HG03571 (cell line): ENCODE data around the gene ARMS2.

Experiments used
- ATAC-seq: cut with Tn5 transposase; IDR thresholded peaks from one replicate; pipeline ENCODE4 v1.9.1; 2021; ENCODE audit not compliant: unreplicated experiment

ARMS2 gene

GRCh38 chr10:122492999-122493481, 38.6 kb downstream of the ARMS2 start:
- no peak for ATAC-seq

- ATAC-seq, result no peak
These were observed 39.3 kb downstream of the ARMS2 start for GRCh38 chr10:122493761-122494160.

GRCh38 chr10:122494173-122494820, 39.8 kb downstream of the ARMS2 start:
- no peak for ATAC-seq

GRCh38 chr10:122494833-122495232, 40.4 kb downstream of the ARMS2 start:
- ATAC-seq, result no peak

GRCh38 chr10:122495406-122496340, 41.2 kb downstream of the ARMS2 start:
- ATAC-seq, result no peak

- ATAC-seq, result no peak
These were observed 42.8 kb downstream of the ARMS2 start for GRCh38 chr10:122497241-122497640.

GRCh38 chr10:122498521-122498920, 44.1 kb downstream of the ARMS2 start:
- no peak for ATAC-seq

- no peak for ATAC-seq
These were observed 44.6 kb downstream of the ARMS2 start for GRCh38 chr10:122499012-122499411.

- no peak for ATAC-seq
These were observed 45.1 kb downstream of the ARMS2 start for GRCh38 chr10:122499491-122499941.

GRCh38 chr10:122500194-122500593, 45.7 kb downstream of the ARMS2 start:
- ATAC-seq, result no peak

GRCh38 chr10:122500726-122501125, 46.3 kb downstream of the ARMS2 start:
- no peak for ATAC-seq

GRCh38 chr10:122503012-122503411, 48.6 kb downstream of the ARMS2 start:
- ATAC-seq, result no peak

GRCh38 chr10:122503886-122504609, 49.6 kb downstream of the ARMS2 start:
- no peak for ATAC-seq

GRCh38 chr10:122504610-122504950, 50.1 kb downstream of the ARMS2 start:
- no peak for ATAC-seq

GRCh38 chr10:122505011-122505410, 50.6 kb downstream of the ARMS2 start:
- ATAC-seq, result no peak

- no peak for ATAC-seq
These were observed 51.6 kb downstream of the ARMS2 start for GRCh38 chr10:122505885-122506645.
